Dedifferentiated amniotic fluid mesenchymal stem cell (primary cell): ENCODE data around the gene S100A1.
"Not testable (repeated sequence)": the region's sequence is repeated elsewhere in the genome, so short reads cannot be mapped to it uniquely, and the experiment has no call there.

Experiments used
- DNase-seq: peaks from one replicate; pipeline ENCODE4 v3.0.0-alpha.2; 2016; ENCODE audit errors: extremely low spot score

S100A1 gene

GRCh38 chr1:153627715-153628626 is at the start of gene S100A1:
TSS of gene S100A1 (plus strand) at chr1:153628434. CDS start at chr1:153630522, 2,088 bp downstream.
- DNase-seq, result no peak

- DNase-seq, result no peak
These were observed 49.7 kb upstream of the S100A1 start for GRCh38 chr1:153578490-153578889.

GRCh38 chr1:153578936-153579335 is 49.3 kb upstream of the S100A1 start:
- DNase-seq, result no peak

GRCh38 chr1:153582836-153583235 is 45.4 kb upstream of the S100A1 start:
- DNase-seq, result not testable (repeated sequence)

- DNase-seq, result not testable (repeated sequence)
These were observed 44.7 kb upstream of the S100A1 start for GRCh38 chr1:153583514-153583913.

GRCh38 chr1:153583976-153584375 is 44.3 kb upstream of the S100A1 start:
- no peak for DNase-seq

- DNase-seq, result no peak
These were observed 43.2 kb upstream of the S100A1 start for GRCh38 chr1:153585006-153585405.

GRCh38 chr1:153586347-153586746 is 41.9 kb upstream of the S100A1 start:
- DNase-seq, result no peak

- DNase-seq, result no peak
These were observed 40.9 kb upstream of the S100A1 start for GRCh38 chr1:153587314-153587713.

- DNase-seq, result not testable (repeated sequence)
These were observed 40.2 kb upstream of the S100A1 start for GRCh38 chr1:153588033-153588432.

- DNase-seq, result no peak
These were observed 39.8 kb upstream of the S100A1 start for GRCh38 chr1:153588482-153588881.

GRCh38 chr1:153592748-153593147 is 35.5 kb upstream of the S100A1 start:
- DNase-seq, result no peak

- DNase-seq, result no peak
These were observed 31.0 kb upstream of the S100A1 start for GRCh38 chr1:153597206-153597605.

GRCh38 chr1:153598309-153599172 is 29.7 kb upstream of the S100A1 start:
- no peak for DNase-seq

GRCh38 chr1:153599847-153600246 is 28.4 kb upstream of the S100A1 start:
- DNase-seq, result no peak

- no peak for DNase-seq
These were observed 25.5 kb upstream of the S100A1 start for GRCh38 chr1:153602749-153603148.

- DNase-seq, result no peak
These were observed 22.0 kb upstream of the S100A1 start for GRCh38 chr1:153606194-153606593.

GRCh38 chr1:153607381-153607780 is 20.9 kb upstream of the S100A1 start:
- DNase-seq, result no peak

- DNase-seq, result no peak
These were observed 20.0 kb upstream of the S100A1 start for GRCh38 chr1:153608089-153608682.

- DNase-seq, result peak; percentile 68
These were observed 19.3 kb upstream of the S100A1 start for GRCh38 chr1:153608742-153609584.

- DNase-seq, result no peak
These were observed 18.7 kb upstream of the S100A1 start for GRCh38 chr1:153609585-153609907.
